HepG2 (cell line): Measurements from ENCODE around the gene PEX7.

ENCODE experiments used
- BRCA1 ChIP-seq: sonication (generic); formaldehyde crosslinking; IDR thresholded peaks from 2 replicates; pipeline ENCODE4 v1.4.0; 2020; ENCODE audit warnings: missing genetic modification reagents
- ELF1 ChIP-seq: sonication (generic); formaldehyde crosslinking; IDR thresholded peaks from 2 replicates; pipeline ENCODE4 v1.4.0; 2020; ENCODE audit warnings: missing genetic modification reagents
- HBP1 ChIP-seq: IDR thresholded peaks from 2 replicates; pipeline ENCODE4 v1.6.1; 2016; ENCODE audit warnings: low read depth, control low read depth
- HNF4G ChIP-seq, 2 experiments: sonication (generic) in 1 of 2; formaldehyde crosslinking in 1 of 2; IDR thresholded peaks; 2 replicates each; pipeline versions ENCODE4 v1.4.0 to v1.6.1; 2011 to 2020; ENCODE audit warnings: borderline replicate concordance in 2 of 2, low read depth in 2 of 2, mild to moderate bottlenecking in 2 of 2, low read length in 1 of 2, missing genetic modification reagents in 1 of 2, moderate library complexity in 1 of 2
- HOXD1 ChIP-seq: sonication (generic); formaldehyde crosslinking; IDR thresholded peaks from 2 replicates; pipeline ENCODE4 v1.5.0; 2020; ENCODE audit warnings: missing genetic modification reagents
- MLX ChIP-seq: IDR thresholded peaks from 2 replicates; pipeline ENCODE4 v1.6.1; 2016
- POLR2A ChIP-seq, 2 experiments: IDR thresholded peaks; 2 replicates each; pipeline ENCODE4 v1.6.1; 2011; ENCODE audit warnings: low read depth in 2 of 2, low read length in 2 of 2, mild to moderate bottlenecking in 1 of 2, moderate library complexity in 1 of 2; ENCODE audit not compliant: insufficient read depth in 1 of 2
- SIN3A ChIP-seq: IDR thresholded peaks from 2 replicates; pipeline ENCODE4 v1.6.1; 2011; ENCODE audit warnings: low read depth, mild to moderate bottlenecking, control low read depth, low read length, borderline replicate concordance
- TBL1XR1 ChIP-seq: fragments of 150-350 bp; IDR thresholded peaks from 2 replicates; pipeline ENCODE4 v1.6.1; 2014; ENCODE audit warnings: borderline replicate concordance, low read length; ENCODE audit not compliant: partially characterized antibody
- ZNF333 ChIP-seq: sonication (generic); formaldehyde crosslinking; IDR thresholded peaks from 2 replicates; pipeline ENCODE4 v1.4.0; 2020; ENCODE audit warnings: mild to moderate bottlenecking, missing genetic modification reagents, borderline replicate concordance
- ZNF512 ChIP-seq: sonication (generic); formaldehyde crosslinking; IDR thresholded peaks from 2 replicates; pipeline ENCODE4 v1.4.0; 2020; ENCODE audit warnings: mild to moderate bottlenecking, missing genetic modification reagents

GRCh38 chr6:136920671-136921380 lies 98.4 kb downstream of the PEX7 start:
- TF ChIP-seq HBP1 (CRISPR knock-in tag) (no peak), ZNF333 (no peak), ZNF512 (CRISPR knock-in tag) (no peak), HOXD1 (CRISPR knock-in tag) (no peak), TBL1XR1 (no peak), SIN3A (no peak), BRCA1 (CRISPR knock-in tag) (no peak), POLR2A (IDR thresholded peaks at IDR 0.05; ENCODE audit: insufficient read depth in 1 of 2, low read depth in 2 of 2, low read length in 2 of 2) (no peak), ELF1 (no peak), HNF4G (IDR thresholded peaks at IDR 0.05; ENCODE audit: borderline replicate concordance, low read depth, low read length) (no peak), HNF4G (CRISPR knock-in tag; IDR thresholded peaks at IDR 0.05; ENCODE audit: borderline replicate concordance, low read depth) (no peak), MLX (CRISPR knock-in tag) (no peak)
